A549 (cell line): ENCODE measurements around the gene RAB10.
"Not testable (repeated sequence)": the region's sequence is repeated elsewhere in the genome, so short reads cannot be mapped to it uniquely, and the experiment has no call there.

ENCODE experiments used
- CHD4 ChIP-seq: fragments of 200-600 bp; sonication (generic); IDR thresholded peaks from 2 replicates; pipeline ENCODE4 v1.6.1; 2016; ENCODE audit warnings: antibody characterized with exemption, mild to moderate bottlenecking, borderline replicate concordance
- CTCF ChIP-seq: fragments of >200 bp; sonication (Bioruptor Twin); formaldehyde crosslinking; IDR thresholded peaks from 3 replicates; pipeline ENCODE4 v1.5.1; 2016
- ELK1 ChIP-seq: fragments of 150-350 bp; IDR thresholded peaks from 2 replicates; pipeline ENCODE4 v1.6.1; 2014; ENCODE audit warnings: low read depth, mild to moderate bottlenecking, low read length
- KDM1A ChIP-seq: fragments of 200-600 bp; sonication (generic); IDR thresholded peaks from 2 replicates; pipeline ENCODE4 v1.6.1; 2016; ENCODE audit warnings: low read depth, mild to moderate bottlenecking
- MAX ChIP-seq: IDR thresholded peaks from 2 replicates; pipeline ENCODE4 v1.6.1; 2012
- SMC3 ChIP-seq: fragments of >200 bp; sonication (Bioruptor Twin); formaldehyde crosslinking; IDR thresholded peaks from 3 replicates; pipeline ENCODE4 v1.6.1; 2018; ENCODE audit warnings: inconsistent platforms

- TF ChIP-seq ELK1, MAX, KDM1A, SMC3, CHD4, CTCF: not testable (repeated sequence)
Observed at GRCh38 chr2:26088931-26089330, 55.0 kb downstream of the RAB10 start.
